Cardiac fibroblast (primary cell): ENCODE measurements around the gene CCDC3.
"Not testable (repeated sequence)": the region's sequence is repeated elsewhere in the genome, so short reads cannot be mapped to it uniquely, and the experiment has no call there.

Experiments
- DNase-seq, 2 donors: peaks; one replicate each; pipeline versions ENCODE4 v3.0.0 to v3.0.0-alpha.2; 2010; ENCODE audit warnings: low read depth in 2 of 2
- H3K4me3 ChIP-seq, 2 donors: replicated peaks in 1 of 2; 1 replicate in 1 of 2; 2 replicates in 1 of 2; pipeline ENCODE4 v1.5.1; 2011; ENCODE audit warnings: low read depth in 2 of 2, low read length in 2 of 2, mild to moderate bottlenecking in 2 of 2, moderate library complexity in 1 of 2
- TF ChIP-seq, protein P1 (sequence below): IDR thresholded peaks from one replicate; pipeline ENCODE4 v1.5.1; 2011; ENCODE audit warnings: low read depth, mild to moderate bottlenecking, low read length, inconsistent platforms

CCDC3 gene

DNA sequence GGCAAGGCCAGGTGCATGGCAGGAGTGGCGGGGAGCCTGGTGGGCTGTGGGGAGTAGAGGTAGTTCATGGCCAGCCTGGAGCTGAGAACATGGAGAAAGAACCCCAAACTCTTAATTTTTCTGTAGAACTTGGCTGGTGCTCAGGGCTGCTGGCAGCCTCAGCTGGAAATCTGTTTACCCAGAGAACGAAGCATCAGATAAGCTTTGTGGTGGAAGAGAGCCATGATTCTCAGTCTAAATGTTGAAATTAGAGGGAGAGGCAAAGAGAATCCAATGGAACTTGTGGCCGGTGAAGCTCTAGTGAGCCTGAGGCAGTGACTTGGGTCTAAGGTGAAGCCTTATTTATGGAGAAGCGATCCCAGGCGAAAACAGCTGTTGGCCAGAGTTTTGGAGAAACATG is 126.4 kb downstream of the CCDC3 start:
- TF ChIP-seq, protein P1, sequence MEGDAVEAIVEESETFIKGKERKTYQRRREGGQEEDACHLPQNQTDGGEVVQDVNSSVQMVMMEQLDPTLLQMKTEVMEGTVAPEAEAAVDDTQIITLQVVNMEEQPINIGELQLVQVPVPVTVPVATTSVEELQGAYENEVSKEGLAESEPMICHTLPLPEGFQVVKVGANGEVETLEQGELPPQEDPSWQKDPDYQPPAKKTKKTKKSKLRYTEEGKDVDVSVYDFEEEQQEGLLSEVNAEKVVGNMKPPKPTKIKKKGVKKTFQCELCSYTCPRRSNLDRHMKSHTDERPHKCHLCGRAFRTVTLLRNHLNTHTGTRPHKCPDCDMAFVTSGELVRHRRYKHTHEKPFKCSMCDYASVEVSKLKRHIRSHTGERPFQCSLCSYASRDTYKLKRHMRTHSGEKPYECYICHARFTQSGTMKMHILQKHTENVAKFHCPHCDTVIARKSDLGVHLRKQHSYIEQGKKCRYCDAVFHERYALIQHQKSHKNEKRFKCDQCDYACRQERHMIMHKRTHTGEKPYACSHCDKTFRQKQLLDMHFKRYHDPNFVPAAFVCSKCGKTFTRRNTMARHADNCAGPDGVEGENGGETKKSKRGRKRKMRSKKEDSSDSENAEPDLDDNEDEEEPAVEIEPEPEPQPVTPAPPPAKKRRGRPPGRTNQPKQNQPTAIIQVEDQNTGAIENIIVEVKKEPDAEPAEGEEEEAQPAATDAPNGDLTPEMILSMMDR = no peak
- peak in 1 of 2 donors; percentile 54 for DNase-seq
- no peak overlapping the region for H3K4me3 ChIP-seq

DNA sequence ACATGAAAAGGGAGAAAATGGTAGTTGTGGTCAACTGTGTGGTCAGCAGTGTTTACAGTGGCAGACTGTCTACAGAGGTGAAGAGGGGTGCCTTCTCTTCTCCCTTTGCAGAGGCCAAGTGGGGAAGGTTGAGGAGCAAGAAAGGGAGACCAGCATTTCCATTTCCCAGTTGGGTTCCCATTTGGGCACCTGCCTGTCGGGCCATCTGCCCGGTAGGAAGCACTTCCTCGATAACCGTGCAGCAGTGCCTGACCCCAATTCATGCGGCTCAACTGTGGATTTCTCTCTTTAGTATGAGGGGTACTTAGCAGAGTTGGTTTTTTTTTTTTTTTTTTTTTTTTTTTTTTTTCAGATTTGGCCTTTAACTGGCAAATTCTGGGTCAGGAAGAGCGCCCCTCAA is 127.0 kb downstream of the CCDC3 start:
- no peak overlapping the region for H3K4me3 ChIP-seq
- TF ChIP-seq, protein P1 = no peak
- DNase-seq = no peak

- no peak for DNase-seq
- TF ChIP-seq, protein P1 = no peak
- H3K4me3 ChIP-seq = no peak overlapping the region
These were observed 128.3 kb downstream of the CCDC3 start for GRCh38 chr10:12873172-12873571.

GRCh38 chr10:12872577-12872976 is 128.9 kb downstream of the CCDC3 start:
- no peak for DNase-seq
- TF ChIP-seq, protein P1 = no peak
- H3K4me3 ChIP-seq = no peak overlapping the region

GRCh38 chr10:12869427-12869826 is 132.1 kb downstream of the CCDC3 start:
- no peak overlapping the region for H3K4me3 ChIP-seq
- TF ChIP-seq, protein P1 = no peak
- DNase-seq = no peak

- H3K4me3 ChIP-seq = no peak overlapping the region
- TF ChIP-seq, protein P1 = no peak
- DNase-seq = no peak
These were observed 133.3 kb downstream of the CCDC3 start for GRCh38 chr10:12868229-12868628.

DNA sequence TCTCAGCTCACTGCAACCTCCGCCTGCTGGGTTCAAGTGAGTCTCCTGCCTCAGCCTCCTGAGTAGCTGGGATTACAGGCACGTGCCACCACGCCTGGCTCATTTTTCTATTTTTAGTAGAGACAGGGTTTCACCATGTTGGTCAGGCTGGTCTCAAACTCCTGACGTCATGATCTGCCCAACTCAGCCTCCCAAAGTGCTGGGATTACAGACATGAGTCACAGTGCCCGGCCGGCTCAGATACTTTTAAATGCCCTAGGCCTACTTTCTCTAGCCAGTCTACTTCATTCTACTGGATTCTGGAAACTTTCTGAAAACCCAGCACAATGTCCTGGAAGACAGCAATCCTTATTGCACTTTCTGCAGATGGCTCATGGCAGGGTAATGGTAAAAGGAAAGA is 136.0 kb downstream of the CCDC3 start:
- DNase-seq, H3K4me3 ChIP-seq: not testable (repeated sequence)
